Islet of Langerhans (tissue), 1 donor: Measurements from ENCODE around the gene TMEM138.

ENCODE experiments used
- FAIRE-seq: peaks from one replicate; lab custom pipeline; 2011; peaks lifted over from hg19 to GRCh38; lab: Jason Lieb, UNC

Gene TMEM138

GRCh38 chr11:61361741-61362541, at the start of gene TMEM138, which contains the start of gene CYB561A3:
Gene TMEM138, plus strand, starts transcription at chr11:61362374. Its CDS starts 2,017 bp downstream, at chr11:61364391.
Gene CYB561A3, minus strand, starts transcription at chr11:61361882. Its CDS starts 5,169 bp downstream, at chr11:61356713.
- no peak for FAIRE-seq

- FAIRE-seq, result no peak
Observed at GRCh38 chr11:61315260-61315659, 46.9 kb upstream of the TMEM138 start.

- no peak for FAIRE-seq
Observed at GRCh38 chr11:61325649-61326414, 36.3 kb upstream of the TMEM138 start.

GRCh38 chr11:61327669-61328071, 34.5 kb upstream of the TMEM138 start:
- no peak for FAIRE-seq

DNA sequence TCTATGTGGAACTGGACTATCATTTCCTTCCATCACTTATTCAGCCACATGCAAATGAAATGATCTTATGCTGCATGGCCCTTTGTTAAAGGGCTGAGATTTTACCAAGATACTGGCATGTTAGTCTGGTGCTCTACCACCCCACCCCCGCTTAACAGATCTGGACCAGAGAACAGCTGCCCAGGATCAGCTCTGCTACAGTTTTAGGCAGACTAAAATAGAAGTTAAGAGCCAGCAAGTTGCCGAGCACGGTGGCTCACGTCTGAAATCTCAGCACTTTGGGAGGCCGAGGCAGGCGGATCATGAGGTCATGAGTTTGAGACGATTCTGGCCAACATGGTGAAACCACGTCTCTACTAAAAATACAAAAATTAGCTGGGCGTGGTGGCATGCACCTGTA, 33.8 kb upstream of the TMEM138 start:
- no peak for FAIRE-seq

DNA sequence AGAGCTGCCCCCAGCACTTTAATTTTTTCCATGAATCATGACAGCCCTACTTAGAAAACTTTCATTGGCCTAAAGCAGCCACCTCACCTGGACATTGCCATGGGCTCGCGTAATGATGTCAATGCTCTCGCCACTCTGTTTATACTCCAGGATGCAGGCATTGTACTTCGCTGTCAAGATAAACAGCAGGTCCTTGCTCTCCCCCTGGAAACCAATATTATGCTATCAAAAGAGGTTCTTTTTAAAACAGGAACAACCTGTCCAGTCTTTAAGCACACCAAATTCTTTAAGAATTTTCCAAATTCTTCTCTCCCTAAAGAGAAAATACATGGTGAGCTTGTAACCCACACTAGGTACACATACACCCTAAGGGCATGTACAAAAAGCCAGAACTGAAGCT, 32.3 kb upstream of the TMEM138 start:
- no peak for FAIRE-seq

DNA sequence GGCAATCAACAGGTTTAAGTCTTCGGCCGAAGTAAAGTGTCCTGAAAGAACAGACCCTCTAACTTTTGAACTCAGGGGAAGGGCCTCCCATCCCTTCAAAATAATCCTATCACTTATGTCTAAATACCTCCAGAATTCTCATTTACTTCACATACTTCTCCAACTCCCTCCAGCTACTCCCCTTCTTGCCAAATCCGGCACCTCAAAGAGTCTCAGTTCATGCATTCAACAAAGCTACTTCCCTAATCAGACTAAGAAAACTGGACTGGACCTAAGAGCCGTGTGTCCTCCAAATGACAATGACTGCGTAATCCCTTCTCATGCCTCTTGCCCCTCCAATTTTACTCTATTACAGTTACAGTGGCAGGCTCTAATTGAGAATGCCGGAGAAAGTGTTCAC, 30.5 kb upstream of the TMEM138 start:
- FAIRE-seq, result no peak

DNA sequence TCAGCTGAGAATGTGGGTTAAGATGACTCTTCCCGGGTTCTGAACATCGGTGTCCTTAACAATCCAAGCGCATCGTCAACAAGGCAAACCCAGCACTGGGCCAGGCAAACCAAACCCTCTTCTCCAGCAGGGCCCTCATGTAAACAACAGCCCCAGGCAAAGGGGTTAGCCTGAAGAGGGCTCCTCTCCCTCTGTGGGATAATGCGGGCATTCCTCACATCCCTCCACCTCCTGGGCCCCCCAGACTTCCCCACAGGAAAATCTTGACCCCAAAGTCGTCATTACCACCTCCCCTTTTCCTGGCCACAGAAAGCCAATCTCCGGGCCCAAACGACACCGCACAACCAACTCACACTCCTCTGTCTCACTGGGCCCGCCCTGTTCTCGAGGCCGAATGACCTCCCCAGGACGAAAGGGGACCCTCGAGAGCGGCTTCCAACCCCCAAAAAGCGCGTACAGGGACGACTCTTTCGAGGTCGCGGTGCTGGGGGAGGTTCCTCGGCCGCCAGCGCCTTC, 29.8 kb upstream of the TMEM138 start:
- no peak for FAIRE-seq

- no peak for FAIRE-seq
Observed at GRCh38 chr11:61332797-61333549, 29.2 kb upstream of the TMEM138 start, which contains the start of the genes DDB1 and TKFC. Gene DDB1, minus strand, starts transcription at chr11:61333105. Its CDS starts 137 bp downstream, at chr11:61332968. Gene TKFC, plus strand, starts transcription at chr11:61333228. Its CDS starts 1,501 bp downstream, at chr11:61334729.

- no peak for FAIRE-seq
Observed at GRCh38 chr11:61333550-61334433, 28.4 kb upstream of the TMEM138 start.

DNA sequence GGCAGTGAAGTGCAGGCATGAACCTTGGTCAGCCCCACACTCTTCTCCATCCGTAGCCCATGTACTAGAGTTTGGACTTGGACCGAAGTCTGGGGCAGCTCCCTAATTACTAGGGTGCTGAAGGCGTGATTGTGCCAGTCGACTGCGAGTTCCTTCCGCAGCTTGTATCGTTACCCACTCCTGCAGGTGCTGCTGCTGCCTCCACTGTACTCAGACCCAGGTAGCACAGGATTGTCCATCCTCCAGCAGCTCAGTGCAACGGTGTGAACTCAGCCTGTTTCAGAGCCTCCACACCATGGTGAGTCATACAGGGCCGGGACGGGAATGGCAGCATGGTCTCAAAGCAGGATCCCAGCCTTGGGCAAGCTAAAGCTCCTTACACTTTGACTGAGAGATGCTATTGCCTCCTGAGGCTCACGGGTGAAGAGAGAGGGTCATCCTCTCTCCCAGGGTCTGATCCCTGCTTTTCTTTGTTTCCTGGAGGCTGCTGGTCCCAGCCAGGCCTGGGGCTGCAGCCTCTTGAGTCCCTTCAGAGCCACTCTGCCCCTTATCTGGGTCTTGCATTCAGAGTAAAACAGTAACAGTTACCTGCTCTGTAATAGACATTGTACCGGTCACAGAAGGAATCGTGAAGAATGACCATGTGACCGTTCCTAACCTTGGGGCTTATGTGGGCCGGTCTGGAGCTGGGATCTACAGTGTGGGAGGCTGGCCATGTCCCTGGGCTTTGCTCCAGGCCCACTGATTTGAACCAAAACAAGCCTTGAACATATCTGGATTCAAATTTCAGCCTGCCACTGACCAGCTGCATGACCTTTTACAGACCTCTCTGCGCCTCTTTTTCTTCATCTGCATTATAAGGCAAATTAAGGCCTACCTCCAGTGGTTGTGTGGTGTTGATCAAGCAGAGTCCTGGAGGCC, 27.5 kb upstream of the TMEM138 start:
- no peak for FAIRE-seq

DNA sequence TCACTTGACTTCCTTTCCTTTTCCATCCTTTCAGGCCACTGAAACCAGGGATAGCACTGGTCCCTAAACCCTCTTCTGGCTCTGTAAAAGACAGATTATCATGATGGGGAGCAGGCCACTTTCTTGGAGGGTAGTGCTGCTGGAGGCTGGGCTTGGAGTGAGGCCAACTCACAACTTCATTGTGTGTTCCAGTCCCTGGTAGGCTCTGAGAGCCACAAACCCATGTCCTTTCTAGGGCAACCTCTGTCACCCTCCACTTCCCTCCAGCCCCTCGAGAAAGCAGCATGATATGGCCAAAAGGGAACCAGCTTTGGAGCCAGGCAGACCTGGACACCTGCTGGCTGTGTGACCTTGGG, 26.8 kb upstream of the TMEM138 start:
- FAIRE-seq, result no peak

DNA sequence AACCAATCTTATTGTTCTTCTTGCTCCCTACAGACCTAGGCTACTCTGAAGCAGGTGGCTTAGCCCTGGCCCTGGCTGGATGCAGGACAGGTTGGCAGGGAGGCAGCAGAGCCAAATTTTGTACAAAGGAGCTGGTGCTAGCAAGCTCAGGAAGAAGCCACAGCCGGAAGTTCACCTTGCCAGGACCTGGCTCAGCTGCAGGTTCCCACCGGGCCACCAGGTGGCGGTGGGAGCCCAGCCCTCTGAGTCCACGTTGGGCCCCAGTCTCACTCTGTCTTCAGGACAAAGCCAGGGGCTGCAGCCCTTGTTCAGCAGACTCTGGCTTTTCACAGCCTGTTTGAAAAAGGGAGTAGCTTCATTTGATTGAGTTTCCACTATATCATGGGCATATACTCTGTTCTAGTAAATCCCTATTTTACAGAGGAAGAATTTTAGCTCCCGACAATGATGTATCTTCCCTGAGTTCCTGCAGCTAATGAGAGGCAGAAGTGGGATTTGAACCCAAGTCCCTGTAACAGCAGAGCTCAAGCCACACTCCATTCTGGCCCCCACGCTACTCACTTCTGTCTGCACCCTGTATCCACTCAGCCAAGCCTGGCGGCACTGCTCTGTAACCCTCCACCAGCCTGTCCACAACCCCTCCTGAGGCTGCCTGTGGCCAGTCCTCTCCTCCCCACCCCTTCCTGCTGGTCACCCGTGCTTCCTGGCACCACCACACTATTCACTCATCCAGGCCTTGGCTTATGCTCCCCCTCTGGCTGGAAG, 25.8 kb upstream of the TMEM138 start:
- FAIRE-seq, result no peak

DNA sequence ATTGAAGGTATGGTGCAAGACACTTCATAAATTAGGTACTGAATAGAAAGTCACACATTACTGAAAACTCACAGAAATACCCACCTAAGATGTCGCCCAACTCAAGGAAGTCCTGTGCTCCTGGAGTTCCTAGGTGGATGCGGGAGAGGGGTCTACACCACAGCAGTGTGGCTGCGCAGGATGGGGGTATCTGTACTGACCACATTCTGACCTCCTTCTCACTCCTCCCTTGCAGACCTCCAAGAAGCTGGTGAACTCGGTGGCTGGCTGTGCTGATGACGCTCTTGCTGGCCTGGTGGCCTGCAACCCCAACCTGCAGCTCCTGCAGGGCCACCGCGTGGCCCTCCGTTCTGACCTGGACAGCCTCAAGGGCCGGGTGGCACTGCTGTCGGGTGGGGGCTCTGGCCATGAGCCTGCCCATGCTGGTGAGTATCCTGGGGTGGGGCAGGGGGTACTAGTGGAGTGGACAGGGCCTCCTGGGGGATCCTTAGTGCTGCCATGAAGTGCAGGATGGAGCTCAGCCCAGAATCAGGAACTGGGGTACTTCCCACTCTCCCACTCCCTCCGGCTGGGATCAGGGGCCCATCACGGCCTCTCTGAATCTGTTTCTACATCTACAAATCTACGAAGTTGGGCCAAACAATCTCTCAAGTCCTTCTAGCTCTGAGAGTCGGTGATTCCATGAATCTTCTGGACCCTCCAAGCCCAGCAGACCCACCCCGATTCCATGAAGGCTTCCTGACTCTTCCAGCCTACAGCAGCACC, 24.3 kb upstream of the TMEM138 start:
- no peak for FAIRE-seq

GRCh38 chr11:61338783-61339489, 23.2 kb upstream of the TMEM138 start:
- no peak for FAIRE-seq

DNA sequence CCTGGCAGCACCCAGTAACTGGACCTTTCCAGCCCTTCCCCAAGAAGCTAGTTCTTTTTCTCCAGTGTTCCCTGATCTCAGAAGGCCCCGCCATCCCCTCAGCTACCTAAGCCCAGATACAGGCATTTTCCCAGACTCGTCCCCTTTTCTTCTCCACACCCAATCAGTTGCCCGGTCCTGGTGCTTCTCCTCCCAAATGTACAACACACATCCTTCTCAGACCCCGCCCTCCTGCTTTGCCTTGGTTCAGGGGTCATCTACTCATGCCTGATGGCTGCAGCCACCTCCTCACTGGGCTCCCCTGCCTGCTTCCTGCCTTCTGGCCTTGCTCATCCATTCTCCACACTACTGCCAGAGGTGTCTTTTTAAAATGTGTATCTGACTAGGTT, 22.7 kb upstream of the TMEM138 start:
- FAIRE-seq, result no peak

GRCh38 chr11:61340979-61341378, 21.2 kb upstream of the TMEM138 start:
- FAIRE-seq, result no peak

GRCh38 chr11:61341706-61342105, 20.5 kb upstream of the TMEM138 start:
- FAIRE-seq, result no peak
